T-cell (primary cell): Measurements from ENCODE around the gene MKNK1. TPM values are rescaled to one million over a fixed set of nuclear protein-coding genes. Genes with fewer than 3 reads are reported as not detected.

Experiments used
- ATAC-seq, 4 experiments: fragments of 200-7000 bp in 3 of 4; fragments of 150-1000 bp in 1 of 4; cut with Tn5 transposase; replicated peaks in 1 of 4; 1 replicate in 3 of 4; 2 replicates in 1 of 4; pipeline ENCODE4 v1.10.0; 2021; ENCODE audit warnings: moderate library complexity in 3 of 4, mild to moderate bottlenecking in 2 of 4, moderate number of reproducible peaks in 1 of 4
- CTCF ChIA-PET, 2 donors: fragments of 300-600 bp; sonication (Branson Sonifier 250); formaldehyde crosslinking; loops; one replicate each; lab custom pipeline; 2022; ENCODE audit warnings: antibody characterized with exemption in 2 of 2; lab: Charles Lee
- POLR2A ChIA-PET, 2 donors: fragments of 300-600 bp; sonication (Branson Sonifier 250); formaldehyde crosslinking; loops; one replicate each; lab custom pipeline; 2022; ENCODE audit warnings: antibody characterized with exemption in 2 of 2; lab: Charles Lee
- DNase-seq, 35 experiments: peaks; one replicate each; pipeline versions ENCODE4 v3.0.0 to v3.0.0-alpha.2; 2013 to 2023
- H3K27ac ChIP-seq: one replicate; pipeline ENCODE4 v1.5.1; 2013; ENCODE audit warnings: low read length
- H3K27me3 ChIP-seq, 2 experiments: replicated peaks in 1 of 2; 1 replicate in 1 of 2; 2 replicates in 1 of 2; pipeline versions ENCODE4 v1.6.1 to v1.7.0; 2013; ENCODE audit warnings: low read length in 1 of 2, mixed read lengths in 1 of 2; ENCODE audit not compliant: control insufficient read depth in 2 of 2, insufficient read depth in 2 of 2; ENCODE audit errors: extremely low read depth in 1 of 2
- H3K36me3 ChIP-seq, 2 donors: 1 replicate in 1 of 2; 2 replicates in 1 of 2; pipeline versions ENCODE4 v1.6.1 to v1.7.0; 2013; ENCODE audit warnings: low read length in 1 of 2; ENCODE audit not compliant: control insufficient read depth in 2 of 2, insufficient read depth in 1 of 2; ENCODE audit errors: extremely low read depth in 1 of 2
- H3K4me1 ChIP-seq, 2 experiments: 1 replicate in 1 of 2; 2 replicates in 1 of 2; pipeline versions ENCODE4 v1.6.1 to v1.7.0; 2013; ENCODE audit warnings: low read length in 2 of 2, mixed read lengths in 1 of 2; ENCODE audit not compliant: insufficient read depth in 2 of 2, control insufficient read depth in 1 of 2; ENCODE audit errors: extremely low read depth in 1 of 2
- H3K4me3 ChIP-seq, 2 donors: 1 replicate in 1 of 2; 2 replicates in 1 of 2; pipeline versions ENCODE4 v1.5.1 to v1.7.0; 2013; ENCODE audit warnings: mild to moderate bottlenecking in 2 of 2, low read length in 1 of 2, moderate library complexity in 1 of 2; ENCODE audit not compliant: control insufficient read depth in 1 of 2; ENCODE audit errors: extremely low read depth in 1 of 2
- H3K9me3 ChIP-seq: 2 replicates; pipeline ENCODE4 v1.7.0; 2013
- H3K27ac Mint-ChIP-seq, 2 donors: one replicate each; pipeline ENCODE4 v1.8.0; 2020 to 2021; ENCODE audit warnings: mild to moderate bottlenecking in 2 of 2, mixed read lengths in 2 of 2
- H3K27me3 Mint-ChIP-seq, 2 donors: one replicate each; pipeline ENCODE4 v1.8.0; 2021 to 2022; ENCODE audit warnings: mixed read lengths in 2 of 2
- H3K36me3 Mint-ChIP-seq: one replicate; pipeline ENCODE4 v1.8.0; 2021; ENCODE audit warnings: mixed read lengths
- H3K4me1 Mint-ChIP-seq, 3 donors: one replicate each; pipeline ENCODE4 v1.8.0; 2020 to 2022; ENCODE audit warnings: mixed read lengths in 3 of 3, mild to moderate bottlenecking in 1 of 3
- H3K4me3 Mint-ChIP-seq, 3 donors: one replicate each; pipeline ENCODE4 v1.8.0; 2020 to 2022; ENCODE audit warnings: mild to moderate bottlenecking in 3 of 3, mixed read lengths in 3 of 3, moderate library complexity in 3 of 3
- H3K9me3 Mint-ChIP-seq, 3 donors: one replicate each; pipeline ENCODE4 v1.8.0; 2020 to 2022; ENCODE audit warnings: mixed read lengths in 3 of 3
- WGBS: methylation state at CpG from one replicate; pipeline ENCODE4 v1.1.5; 2013; ENCODE audit warnings: missing lambda C conversion rate; ENCODE audit not compliant: insufficient coverage; 5-methylcytosine and 5-hydroxymethylcytosine counted together
- total RNA-seq, 35 experiments: library from RNA in 6 of 35; stranded (reverse) in 6 of 35; fragments of 120-200 nt in 1 of 35; gene quantifications; one replicate each; pipeline versions ENCODE4 v1.2.1 to v1.2.4 and lab custom pipeline; 2013 to 2026

The MKNK1 gene
- total RNA-seq, 5 donors from 2014 or later (not counting 1 experiment from before 2014, with no cell fraction given), result 41.4 to 54.5 (median 52.7) TPM

GRCh38 chr1:46562498-46562897 lies 41.6 kb downstream of the MKNK1 start:
- H3K36me3 ChIP-seq, result peaks cover 21 to 51% of the 10 kb centered on the region in 2 donors
- CTCF ChIA-PET, result no interaction called here
- no peaks in the 10 kb centered on the region for H3K4me1 ChIP-seq
- Mint-ChIP-seq H3K36me3 (peaks cover 55% of the 10 kb centered on the region), H3K4me3 (no peak overlapping the region), H3K27me3 (no peaks in the 10 kb centered on the region), H3K9me3 (no peaks in the 10 kb centered on the region), H3K27ac (no peak overlapping the region), H3K4me1 (no peaks in the 10 kb centered on the region)
- no peak for DNase-seq
- POLR2A ChIA-PET, result no interaction called here
- no peaks in the 10 kb centered on the region for H3K9me3 ChIP-seq
- no peak overlapping the region for H3K27ac ChIP-seq
- no peak for ATAC-seq
- no peaks in the 10 kb centered on the region for H3K27me3 ChIP-seq
- WGBS, result 98% methylated on average over 14 of the region's 15 CpGs
- no peak overlapping the region for H3K4me3 ChIP-seq

- Mint-ChIP-seq H3K4me1 (no peaks in the 10 kb centered on the region), H3K27me3 (no peaks in the 10 kb centered on the region), H3K9me3 (no peaks in the 10 kb centered on the region), H3K27ac (peak overlapping the region in 1 of 2 donors; percentile 16), H3K36me3 (peaks cover 29% of the 10 kb centered on the region), H3K4me3 (no peak overlapping the region)
- 95% methylated on average over 8 of the region's 8 CpGs for WGBS
- Histone ChIP-seq H3K27me3 (no peaks in the 10 kb centered on the region), H3K27ac (no peak overlapping the region), H3K4me3 (no peak overlapping the region), H3K36me3 (peaks cover 21 to 43% of the 10 kb centered on the region in 2 donors), H3K4me1 (no peaks in the 10 kb centered on the region), H3K9me3 (no peaks in the 10 kb centered on the region)
- no peak for ATAC-seq
- ChIA-PET POLR2A (no interaction called here), CTCF (no interaction called here)
- no peak for DNase-seq
These were observed 45.1 kb downstream of the MKNK1 start for GRCh38 chr1:46558966-46559365.

GRCh38 chr1:46558141-46558963 lies 45.7 kb downstream of the MKNK1 start:
- H3K36me3 Mint-ChIP-seq, result peaks cover 26% of the 10 kb centered on the region
- H3K4me3 Mint-ChIP-seq, result no peak overlapping the region
- peak overlapping the region in 1 of 2 donors; percentile 16 for H3K27ac Mint-ChIP-seq
- no peak for ATAC-seq
- POLR2A ChIA-PET, result no interaction called here
- Histone ChIP-seq H3K27me3 (no peaks in the 10 kb centered on the region), H3K9me3 (no peaks in the 10 kb centered on the region), H3K36me3 (peaks cover 21 to 40% of the 10 kb centered on the region in 2 donors), H3K4me1 (no peaks in the 10 kb centered on the region), H3K4me3 (no peak overlapping the region), H3K27ac (no peak overlapping the region)
- DNase-seq, result no peak
- H3K27me3 Mint-ChIP-seq, result no peaks in the 10 kb centered on the region
- H3K4me1 Mint-ChIP-seq, result no peaks in the 10 kb centered on the region
- WGBS, result 98% methylated on average over 15 of the region's 20 CpGs
- no peaks in the 10 kb centered on the region for H3K9me3 Mint-ChIP-seq
- CTCF ChIA-PET, result no interaction called here

- ChIA-PET CTCF (no interaction called here), POLR2A (no interaction called here)
- DNase-seq, result no peak
- Mint-ChIP-seq H3K4me1 (no peaks in the 10 kb centered on the region), H3K27ac (peak overlapping the region in 1 of 2 donors; percentile 18), H3K36me3 (peaks cover 17% of the 10 kb centered on the region), H3K4me3 (no peak overlapping the region), H3K27me3 (no peaks in the 10 kb centered on the region), H3K9me3 (no peaks in the 10 kb centered on the region)
- Histone ChIP-seq H3K36me3 (peaks cover 15 to 31% of the 10 kb centered on the region in 2 donors), H3K4me3 (no peak overlapping the region), H3K27me3 (no peaks in the 10 kb centered on the region), H3K27ac (no peak overlapping the region), H3K4me1 (no peaks in the 10 kb centered on the region), H3K9me3 (no peaks in the 10 kb centered on the region)
- 63% methylated on average over 1 of the region's 5 CpGs for WGBS
- ATAC-seq, result no peak
These were observed 46.7 kb downstream of the MKNK1 start for GRCh38 chr1:46557403-46557802.

GRCh38 chr1:46556822-46557221 lies 47.2 kb downstream of the MKNK1 start:
- no peaks in the 10 kb centered on the region for H3K4me1 Mint-ChIP-seq
- DNase-seq (no peak), ATAC-seq (no peak)
- Histone ChIP-seq H3K4me3 (no peak overlapping the region), H3K9me3 (no peaks in the 10 kb centered on the region), H3K27me3 (peaks cover 0 to 6% of the 10 kb centered on the region in 2 experiments), H3K36me3 (peaks cover 14 to 27% of the 10 kb centered on the region in 2 donors), H3K27ac (no peak overlapping the region), H3K4me1 (no peaks in the 10 kb centered on the region)
- no CpG with 5 or more reads among the region's 3 CpGs for WGBS
- H3K9me3 Mint-ChIP-seq, result no peaks in the 10 kb centered on the region
- H3K27me3 Mint-ChIP-seq, result no peaks in the 10 kb centered on the region
- CTCF ChIA-PET, result no interaction called here
- H3K4me3 Mint-ChIP-seq, result no peak overlapping the region
- POLR2A ChIA-PET, result no interaction called here
- H3K27ac Mint-ChIP-seq, result no peak overlapping the region
- peaks cover 13% of the 10 kb centered on the region for H3K36me3 Mint-ChIP-seq

- POLR2A ChIA-PET, result no interaction called here
- Histone ChIP-seq H3K4me1 (no peaks in the 10 kb centered on the region), H3K36me3 (peaks cover 8 to 19% of the 10 kb centered on the region in 2 donors), H3K9me3 (no peaks in the 10 kb centered on the region), H3K27ac (no peak overlapping the region), H3K4me3 (no peak overlapping the region), H3K27me3 (peaks cover 0 to 13% of the 10 kb centered on the region in 2 experiments)
- ATAC-seq (no peak), DNase-seq (no peak)
- CTCF ChIA-PET, result no interaction called here
- WGBS, result 81% methylated on average over 2 of the region's 7 CpGs
- Mint-ChIP-seq H3K4me3 (no peak overlapping the region), H3K27me3 (no peaks in the 10 kb centered on the region), H3K4me1 (no peaks in the 10 kb centered on the region), H3K27ac (no peak overlapping the region), H3K36me3 (peaks cover 8% of the 10 kb centered on the region), H3K9me3 (no peaks in the 10 kb centered on the region)
These were observed 48.0 kb downstream of the MKNK1 start for GRCh38 chr1:46555826-46556619.
